DMS53 treated with DMSO at 0.1 percent for 48 hours (cell line): ENCODE data around the gene H3-3A.
A peak's percentile ranks its signal among the peaks of the same experiment; 100 is the strongest.

Source experiments
- DNase-seq: peaks from one replicate; lab custom pipeline; 2025; ENCODE audit not compliant: unreplicated experiment; lab: John Stamatoyannopoulos, UW

The H3-3A gene

DNA sequence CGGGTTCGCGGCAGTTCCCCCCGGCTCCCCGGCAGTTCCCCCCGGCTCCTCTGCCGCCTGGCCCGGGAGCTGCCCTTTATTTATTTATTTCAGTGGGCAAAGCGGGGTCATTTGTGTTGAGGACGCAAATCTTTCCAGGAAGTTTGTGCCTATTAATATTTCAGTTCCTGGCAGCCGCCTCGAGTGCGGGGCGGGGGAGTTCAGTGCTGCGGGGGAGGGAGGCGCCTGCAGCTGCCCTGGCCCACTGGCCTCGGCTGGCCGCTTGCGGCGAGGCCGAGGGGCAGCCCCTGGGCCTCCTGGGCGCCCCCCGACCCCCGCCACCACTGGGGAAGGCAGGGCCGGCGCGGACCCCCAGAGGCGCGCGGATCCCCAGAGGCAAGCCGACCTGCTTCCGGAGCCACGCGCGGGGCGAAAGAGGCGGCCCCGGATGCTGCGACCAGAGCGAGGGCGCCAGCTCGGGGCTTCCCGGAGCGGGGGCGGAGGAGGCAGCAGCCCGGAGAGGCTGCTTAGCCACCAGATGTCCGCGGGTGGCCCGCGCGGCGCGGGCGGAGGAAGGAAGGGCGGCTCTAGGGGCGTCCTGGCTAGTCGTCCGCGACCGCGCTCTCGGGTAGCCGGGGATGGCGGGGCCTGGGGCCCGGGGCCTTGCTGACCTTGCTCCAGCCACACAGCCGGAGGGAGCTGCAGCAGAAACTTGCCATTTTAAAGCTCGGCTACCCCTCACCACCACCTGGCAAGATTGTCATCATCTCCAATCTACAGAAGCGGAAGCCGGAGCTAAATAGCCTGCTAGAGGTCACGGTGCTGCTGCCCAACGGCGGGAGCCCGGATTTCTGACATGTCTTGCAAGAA lies 48.0 kb downstream of the H3-3A start:
- peak; percentile 62 for DNase-seq

DNA sequence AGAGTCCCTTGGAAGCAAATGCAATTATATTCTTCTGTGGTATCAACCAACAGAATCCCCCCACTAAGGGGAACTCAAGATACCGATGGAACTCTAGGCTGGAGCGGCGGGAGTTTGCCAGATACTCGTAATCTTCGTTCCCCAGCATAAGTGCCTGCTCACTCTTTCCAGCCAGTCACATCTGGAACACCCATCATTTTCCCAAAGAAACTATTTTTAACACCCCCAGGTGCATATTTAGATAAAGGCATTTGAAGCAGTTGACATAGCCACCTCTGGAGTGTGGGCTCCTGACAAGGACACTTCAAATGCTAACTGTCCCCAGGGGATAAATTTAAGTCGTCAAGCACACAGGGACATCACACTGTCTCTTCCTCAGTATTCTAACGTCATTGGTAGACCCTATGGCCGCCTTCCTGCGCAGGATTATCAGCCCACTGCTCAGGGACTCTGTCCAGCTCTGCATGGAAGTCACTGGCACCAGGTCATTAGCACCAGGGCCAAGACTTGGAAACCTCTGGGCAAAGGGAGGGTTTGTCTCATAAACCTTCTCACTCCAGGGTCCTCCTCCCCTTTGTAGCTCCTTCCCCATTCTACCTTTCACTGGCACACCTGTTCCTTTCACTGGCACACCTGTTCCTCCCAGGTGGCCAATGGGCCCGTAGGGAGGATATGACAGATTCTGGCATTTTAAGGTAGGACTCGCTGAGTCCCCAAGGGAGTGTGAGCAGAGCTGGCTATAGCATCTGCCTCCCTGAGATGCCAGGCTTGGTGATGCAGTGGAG lies 48.8 kb downstream of the H3-3A start:
- DNase-seq: no peak

DNA sequence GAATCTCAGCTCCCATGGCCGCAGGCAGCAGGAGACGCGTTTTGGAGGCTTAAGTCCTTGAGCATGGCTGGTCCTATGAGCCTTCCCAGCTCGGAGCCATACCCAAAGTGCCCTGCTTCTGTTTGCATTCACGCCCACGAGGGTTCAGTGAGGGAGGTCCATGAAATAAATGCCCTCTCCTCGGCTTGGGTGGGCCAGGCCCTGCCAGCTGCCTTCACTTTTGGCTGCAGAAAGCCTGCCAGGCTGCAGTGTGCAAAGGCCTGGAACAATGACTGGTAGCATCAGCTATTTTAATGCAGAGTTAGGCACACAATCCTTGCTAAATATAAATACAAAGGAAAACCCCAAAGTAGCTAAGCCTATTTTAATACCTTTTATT lies 49.4 kb downstream of the H3-3A start:
- DNase-seq: no peak

DNA sequence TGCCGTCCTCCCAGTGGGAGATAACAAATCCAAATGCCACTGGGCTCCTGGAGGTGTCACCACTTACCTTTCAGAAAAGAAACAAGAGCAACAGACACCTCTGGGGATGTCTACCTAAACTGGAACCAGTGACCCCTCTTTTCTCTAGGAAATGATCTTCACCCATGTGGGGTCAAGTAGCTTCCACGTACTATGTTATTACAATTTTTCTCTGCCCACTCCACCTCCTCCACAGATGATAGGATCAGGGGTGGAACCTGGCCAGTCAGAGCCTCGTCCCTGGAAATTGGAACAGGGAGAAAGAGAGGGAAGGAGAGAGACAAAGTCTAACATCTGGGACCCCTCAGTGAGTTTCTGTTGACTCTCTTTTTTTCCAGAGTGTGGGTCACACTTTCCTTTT lies 50.1 kb downstream of the H3-3A start:
- no peak for DNase-seq

DNA sequence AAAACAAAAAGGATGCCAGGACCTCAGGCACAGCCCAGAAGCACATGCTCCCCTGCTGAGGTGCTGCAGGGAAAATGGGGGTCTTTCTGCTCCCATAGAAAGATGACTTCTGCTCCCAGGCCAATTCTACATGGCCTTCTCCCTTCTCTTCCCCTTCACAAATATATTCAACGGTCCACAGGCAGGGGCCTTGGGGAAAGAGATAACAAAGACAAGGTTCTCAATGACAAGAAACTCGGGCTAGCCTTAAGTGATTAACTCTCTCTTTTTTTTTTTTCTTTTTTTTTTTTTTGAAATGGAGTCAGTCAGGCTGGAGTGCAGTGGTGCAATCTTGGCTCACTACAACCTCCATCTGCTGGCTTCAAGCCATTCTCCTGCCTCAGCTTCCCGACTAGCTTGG lies 54.2 kb downstream of the H3-3A start:
- no peak for DNase-seq

DNA sequence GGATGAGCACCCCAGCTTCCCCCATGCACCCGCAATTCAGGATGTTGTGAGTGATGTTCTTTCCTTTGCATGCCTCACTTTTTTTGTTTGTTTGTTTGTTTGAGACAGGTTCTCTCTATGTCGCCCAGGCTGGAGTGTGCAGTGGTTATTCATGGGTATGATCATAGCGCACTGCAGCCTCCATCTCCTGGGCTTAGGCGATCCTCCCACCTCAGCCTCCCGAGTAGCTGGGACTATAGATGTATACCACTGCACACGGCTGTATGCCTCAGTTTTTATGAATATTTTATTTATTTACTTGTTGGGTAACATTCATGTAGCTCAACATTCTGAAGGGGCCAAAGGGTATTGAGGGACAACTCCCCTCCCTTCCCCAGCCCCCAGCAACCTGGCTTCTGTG lies 54.8 kb downstream of the H3-3A start:
- DNase-seq: no peak

DNA sequence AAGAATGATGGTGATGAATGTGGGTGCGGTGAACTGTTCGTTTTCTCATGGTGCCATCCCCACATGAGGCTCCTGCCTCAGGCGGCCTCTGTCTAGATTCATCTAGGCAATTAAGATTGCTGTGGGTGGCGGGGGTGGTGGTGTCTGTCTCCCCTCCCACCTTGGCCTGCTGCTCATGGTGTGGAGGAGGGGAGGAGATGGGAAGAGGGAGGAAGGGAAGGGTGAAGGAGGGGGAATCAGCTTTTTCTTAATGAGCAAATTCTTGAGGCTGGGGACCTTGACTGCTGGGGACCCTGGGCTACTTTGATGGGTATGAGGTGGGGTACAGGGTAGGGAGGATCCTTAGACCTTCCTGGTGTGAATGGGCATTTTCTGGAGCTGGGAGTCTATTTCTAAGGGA lies 55.8 kb downstream of the H3-3A start:
- no peak for DNase-seq

DNA sequence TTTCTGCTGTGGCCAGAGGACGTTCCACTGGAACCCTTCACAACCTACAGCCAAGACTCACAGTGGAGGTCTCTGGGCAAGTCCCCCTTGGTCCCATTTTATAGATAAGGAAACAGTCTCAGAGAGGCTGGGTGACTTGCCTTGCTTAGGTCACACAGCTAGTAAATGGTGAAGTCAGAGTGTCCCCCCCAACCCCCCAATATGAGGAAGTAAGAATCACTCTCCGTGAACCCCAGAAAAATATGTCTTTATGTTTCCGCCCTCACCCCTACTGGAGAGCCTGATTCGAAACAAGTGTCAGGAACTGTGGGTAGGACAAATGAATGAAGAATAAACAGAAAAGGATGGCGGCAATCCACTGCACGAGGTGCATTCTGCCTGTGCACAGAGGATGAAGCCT lies 56.7 kb downstream of the H3-3A start:
- DNase-seq: no peak

DNA sequence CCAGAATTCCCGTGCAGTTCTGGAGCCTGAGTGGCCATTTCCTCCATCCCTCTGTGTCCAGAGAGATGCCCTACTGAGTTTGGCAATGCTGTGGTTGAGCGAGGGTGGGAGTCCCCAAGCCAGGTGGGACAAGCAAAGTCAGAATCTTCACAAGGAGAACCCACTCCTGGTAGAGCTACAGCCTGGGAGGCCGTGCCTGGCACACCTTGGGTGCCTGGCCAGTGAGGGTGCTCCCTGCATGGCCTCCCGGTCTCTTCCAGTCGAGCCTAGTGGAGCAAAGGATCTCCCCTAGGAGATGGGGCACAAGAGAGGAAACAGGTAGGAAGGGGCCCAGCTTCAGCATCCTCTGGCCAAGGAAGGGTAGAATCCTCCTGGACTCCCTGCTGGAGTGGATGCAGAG lies 57.9 kb downstream of the H3-3A start:
- no peak for DNase-seq

DNA sequence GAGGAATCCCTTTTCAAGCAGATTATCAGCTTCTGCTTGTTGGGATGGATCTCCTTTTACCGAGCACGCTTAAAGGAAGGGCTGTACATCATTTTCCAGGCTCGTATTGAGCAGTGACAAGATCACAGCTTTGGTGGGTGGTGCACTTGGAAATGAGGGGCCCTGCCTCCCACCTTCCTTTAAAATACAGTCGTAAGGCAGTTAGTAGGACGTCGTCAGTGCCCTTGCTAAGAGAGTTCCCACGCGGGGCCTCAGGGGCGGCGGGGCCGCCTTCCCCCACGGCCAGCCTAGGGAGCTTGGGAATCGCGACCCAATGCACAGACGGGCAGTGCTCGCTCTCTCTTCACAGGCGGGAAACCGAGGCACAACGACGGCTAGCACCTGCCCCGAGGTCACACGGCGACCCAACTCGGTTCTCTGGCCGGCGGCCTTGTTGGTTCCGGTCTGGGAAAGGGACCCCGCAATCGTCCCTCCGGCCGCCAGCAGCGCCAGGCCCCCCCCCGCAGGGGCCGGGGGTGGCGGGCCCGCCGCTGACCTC lies 58.6 kb downstream of the H3-3A start:
- no peak for DNase-seq
